GM23338 (cell line): Measurements from ENCODE around the gene RASL12. TPM values are rescaled to one million over a fixed set of nuclear protein-coding genes. Genes with fewer than 3 reads are reported as not detected.
A peak's percentile ranks its signal among the peaks of the same experiment; 100 is the strongest.

Experiments
- ATAC-seq: fragments of 200-7000 bp; cut with Tn5 transposase; 3 replicates; pipeline ENCODE4 v1.9.1; 2020
- DNase-seq: peaks from one replicate; pipeline ENCODE4 v3.0.0-alpha.2; 2015; ENCODE audit warnings: low spot score
- H2AFZ ChIP-seq: fragments of 200-600 bp; sonication (generic); 2 replicates; pipeline ENCODE4 v1.8.0; 2016; ENCODE audit warnings: antibody characterized with exemption, mild to moderate bottlenecking, moderate library complexity
- H3F3A ChIP-seq: fragments of 200-600 bp; sonication (generic); replicated peaks from 2 replicates; pipeline ENCODE4 v1.8.0; 2017; ENCODE audit warnings: antibody characterized with exemption, mixed run types, low read depth
- H3K27ac ChIP-seq: fragments of 200-600 bp; sonication (generic); 2 replicates; pipeline ENCODE4 v1.6.1; 2016; ENCODE audit warnings: low read depth
- H3K27me3 ChIP-seq: fragments of 200-600 bp; sonication (generic); 2 replicates; pipeline ENCODE4 v1.8.0; 2016; ENCODE audit warnings: mild to moderate bottlenecking, mixed run types, moderate library complexity; ENCODE audit not compliant: insufficient read depth
- H3K36me3 ChIP-seq: fragments of 200-600 bp; sonication (generic); 2 replicates; pipeline ENCODE4 v1.8.0; 2016; ENCODE audit warnings: mild to moderate bottlenecking; ENCODE audit not compliant: insufficient read depth
- H3K4me1 ChIP-seq: fragments of 200-600 bp; sonication (generic); 2 replicates; pipeline ENCODE4 v1.8.0; 2016; ENCODE audit warnings: mild to moderate bottlenecking, moderate library complexity; ENCODE audit not compliant: insufficient read depth
- H3K4me2 ChIP-seq: fragments of 200-600 bp; sonication (generic); 2 replicates; pipeline ENCODE4 v1.7.1; 2017; ENCODE audit warnings: mixed run types
- H3K4me3 ChIP-seq: fragments of 200-600 bp; sonication (generic); 2 replicates; pipeline ENCODE4 v1.6.1; 2016; ENCODE audit warnings: mixed run types
- H3K79me2 ChIP-seq: fragments of 200-600 bp; sonication (generic); replicated peaks from 2 replicates; pipeline ENCODE4 v1.8.0; 2017; ENCODE audit warnings: mild to moderate bottlenecking; ENCODE audit not compliant: insufficient read depth
- H3K9me2 ChIP-seq: fragments of 200-600 bp; sonication (generic); 2 replicates; pipeline ENCODE4 v1.8.0; 2017; ENCODE audit not compliant: insufficient read depth
- H4K20me1 ChIP-seq: fragments of 200-600 bp; sonication (generic); replicated peaks from 2 replicates; pipeline ENCODE4 v1.8.0; 2017; ENCODE audit warnings: mild to moderate bottlenecking; ENCODE audit not compliant: insufficient read depth
- H3K27ac Mint-ChIP-seq: 2 replicates; pipeline ENCODE4 v1.8.0; 2020; ENCODE audit warnings: inconsistent platforms, mild to moderate bottlenecking, moderate library complexity, mixed read lengths
- H3K27me3 Mint-ChIP-seq: 3 replicates; pipeline ENCODE4 v1.8.0; 2022; ENCODE audit warnings: low read depth, mild to moderate bottlenecking, moderate library complexity, mixed read lengths, inconsistent platforms; ENCODE audit not compliant: insufficient read depth, poor library complexity
- H3K36me3 Mint-ChIP-seq: 3 replicates; pipeline ENCODE4 v1.8.0; 2021; ENCODE audit warnings: low read depth, mild to moderate bottlenecking, inconsistent platforms, moderate library complexity, mixed read lengths
- H3K4me1 Mint-ChIP-seq: 3 replicates; pipeline ENCODE4 v1.8.0; 2020; ENCODE audit warnings: mild to moderate bottlenecking, inconsistent platforms, mixed read lengths
- H3K4me3 Mint-ChIP-seq: 3 replicates; pipeline ENCODE4 v1.8.0; 2021; ENCODE audit warnings: moderate library complexity, mild to moderate bottlenecking, inconsistent platforms, mixed read lengths
- H3K9me3 Mint-ChIP-seq: 3 replicates; pipeline ENCODE4 v1.8.0; 2020; ENCODE audit warnings: moderate library complexity, mild to moderate bottlenecking, inconsistent platforms, mixed read lengths
- NANOG ChIP-seq: IDR thresholded peaks from 2 replicates; pipeline ENCODE4 v1.6.1; 2016; ENCODE audit warnings: antibody characterized with exemption, borderline replicate concordance
- polyA plus RNA-seq: library from polyadenylated mRNA; unstranded; fragments of >200 nt; fragmentation: Nextera tagmentation; extraction: Ambion mirVana; gene quantifications from 2 replicates; pipeline ENCODE4 v1.2.1, GENCODE V29; 2016
- total RNA-seq: library from RNA; depleted of rRNA; stranded (reverse); fragments of >200 nt; shearing (Covaris generic); gene quantifications from 2 replicates; pipeline ENCODE4 v1.2.3, GENCODE V29; 2014
- TF ChIP-seq, protein P1 (sequence below), 2 experiments: fragments of 200-600 bp in 1 of 2; sonication (generic) in 1 of 2; conservative IDR thresholded peaks; 2 replicates each; pipeline versions ENCODE4 v1.5.1 to v1.6.1; 2016 to 2017; ENCODE audit warnings: antibody characterized with exemption in 2 of 2, low read depth in 2 of 2, mild to moderate bottlenecking in 2 of 2, moderate library complexity in 1 of 2
- TF ChIP-seq, protein P2 (sequence below): fragments of 250-450 bp; sonication (Bioruptor Pico); IDR thresholded peaks from 2 replicates; pipeline ENCODE4 v1.5.0; 2020; ENCODE audit warnings: mild to moderate bottlenecking, moderate library complexity

RASL12 gene
- total and polyA plus RNA-seq, 2 experiments from 2014 or later = 4.5 to 27.7 TPM

DNA sequence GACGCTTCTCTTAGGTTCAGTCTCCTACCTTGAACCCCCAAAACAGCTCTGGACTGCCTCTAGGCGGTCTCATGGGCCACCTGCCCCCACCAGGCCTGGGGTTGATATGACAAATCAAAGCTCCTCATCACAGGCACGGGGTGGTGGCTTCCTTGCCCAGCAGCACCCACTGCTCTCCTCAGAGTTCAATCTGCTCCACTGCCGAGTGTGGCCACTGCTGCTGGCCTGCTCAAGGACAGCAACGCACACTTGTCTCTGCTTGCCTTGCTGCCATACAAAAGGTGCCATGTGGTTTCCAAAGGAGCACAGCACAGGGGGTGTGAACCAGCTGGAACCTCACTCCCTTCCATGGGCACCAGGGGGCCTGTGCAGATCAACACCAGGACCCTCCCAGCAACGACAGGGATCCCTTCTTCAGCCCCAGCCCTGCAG, 18.9 kb upstream of the RASL12 start:
- peaks cover 59% of the 10 kb centered on the region for H3K4me1 Mint-ChIP-seq
- no peaks in the 10 kb centered on the region for H3K9me3 Mint-ChIP-seq
- Histone ChIP-seq H3K9me2 (no peaks in the 10 kb centered on the region), H3K36me3 (no peaks in the 10 kb centered on the region), H3K27ac (no peak overlapping the region), H3K79me2 (no peaks in the 10 kb centered on the region), H3F3A (peaks cover 21% of the 10 kb centered on the region), H4K20me1 (no peaks in the 10 kb centered on the region), H3K4me1 (peaks cover 39% of the 10 kb centered on the region), H3K4me3 (no peak overlapping the region), H3K27me3 (no peaks in the 10 kb centered on the region), H2AFZ (peak overlapping the region; percentile 76), H3K4me2 (no peak overlapping the region)
- DNase-seq (peak; percentile 49), ATAC-seq (peak; percentile 12)
- H3K4me3 Mint-ChIP-seq = no peak overlapping the region
- H3K27me3 Mint-ChIP-seq = peaks cover 17% of the 10 kb centered on the region
- H3K27ac Mint-ChIP-seq = no peak overlapping the region
- TF ChIP-seq, protein P1, sequence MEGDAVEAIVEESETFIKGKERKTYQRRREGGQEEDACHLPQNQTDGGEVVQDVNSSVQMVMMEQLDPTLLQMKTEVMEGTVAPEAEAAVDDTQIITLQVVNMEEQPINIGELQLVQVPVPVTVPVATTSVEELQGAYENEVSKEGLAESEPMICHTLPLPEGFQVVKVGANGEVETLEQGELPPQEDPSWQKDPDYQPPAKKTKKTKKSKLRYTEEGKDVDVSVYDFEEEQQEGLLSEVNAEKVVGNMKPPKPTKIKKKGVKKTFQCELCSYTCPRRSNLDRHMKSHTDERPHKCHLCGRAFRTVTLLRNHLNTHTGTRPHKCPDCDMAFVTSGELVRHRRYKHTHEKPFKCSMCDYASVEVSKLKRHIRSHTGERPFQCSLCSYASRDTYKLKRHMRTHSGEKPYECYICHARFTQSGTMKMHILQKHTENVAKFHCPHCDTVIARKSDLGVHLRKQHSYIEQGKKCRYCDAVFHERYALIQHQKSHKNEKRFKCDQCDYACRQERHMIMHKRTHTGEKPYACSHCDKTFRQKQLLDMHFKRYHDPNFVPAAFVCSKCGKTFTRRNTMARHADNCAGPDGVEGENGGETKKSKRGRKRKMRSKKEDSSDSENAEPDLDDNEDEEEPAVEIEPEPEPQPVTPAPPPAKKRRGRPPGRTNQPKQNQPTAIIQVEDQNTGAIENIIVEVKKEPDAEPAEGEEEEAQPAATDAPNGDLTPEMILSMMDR (conservative IDR thresholded peaks at IDR 0.05; ENCODE audit: low read depth in 2 of 2) = peak; percentile 26 to 27; a peak in 2 of 4 replicates
- TF ChIP-seq NANOG = no peak
- TF ChIP-seq, protein P2, sequence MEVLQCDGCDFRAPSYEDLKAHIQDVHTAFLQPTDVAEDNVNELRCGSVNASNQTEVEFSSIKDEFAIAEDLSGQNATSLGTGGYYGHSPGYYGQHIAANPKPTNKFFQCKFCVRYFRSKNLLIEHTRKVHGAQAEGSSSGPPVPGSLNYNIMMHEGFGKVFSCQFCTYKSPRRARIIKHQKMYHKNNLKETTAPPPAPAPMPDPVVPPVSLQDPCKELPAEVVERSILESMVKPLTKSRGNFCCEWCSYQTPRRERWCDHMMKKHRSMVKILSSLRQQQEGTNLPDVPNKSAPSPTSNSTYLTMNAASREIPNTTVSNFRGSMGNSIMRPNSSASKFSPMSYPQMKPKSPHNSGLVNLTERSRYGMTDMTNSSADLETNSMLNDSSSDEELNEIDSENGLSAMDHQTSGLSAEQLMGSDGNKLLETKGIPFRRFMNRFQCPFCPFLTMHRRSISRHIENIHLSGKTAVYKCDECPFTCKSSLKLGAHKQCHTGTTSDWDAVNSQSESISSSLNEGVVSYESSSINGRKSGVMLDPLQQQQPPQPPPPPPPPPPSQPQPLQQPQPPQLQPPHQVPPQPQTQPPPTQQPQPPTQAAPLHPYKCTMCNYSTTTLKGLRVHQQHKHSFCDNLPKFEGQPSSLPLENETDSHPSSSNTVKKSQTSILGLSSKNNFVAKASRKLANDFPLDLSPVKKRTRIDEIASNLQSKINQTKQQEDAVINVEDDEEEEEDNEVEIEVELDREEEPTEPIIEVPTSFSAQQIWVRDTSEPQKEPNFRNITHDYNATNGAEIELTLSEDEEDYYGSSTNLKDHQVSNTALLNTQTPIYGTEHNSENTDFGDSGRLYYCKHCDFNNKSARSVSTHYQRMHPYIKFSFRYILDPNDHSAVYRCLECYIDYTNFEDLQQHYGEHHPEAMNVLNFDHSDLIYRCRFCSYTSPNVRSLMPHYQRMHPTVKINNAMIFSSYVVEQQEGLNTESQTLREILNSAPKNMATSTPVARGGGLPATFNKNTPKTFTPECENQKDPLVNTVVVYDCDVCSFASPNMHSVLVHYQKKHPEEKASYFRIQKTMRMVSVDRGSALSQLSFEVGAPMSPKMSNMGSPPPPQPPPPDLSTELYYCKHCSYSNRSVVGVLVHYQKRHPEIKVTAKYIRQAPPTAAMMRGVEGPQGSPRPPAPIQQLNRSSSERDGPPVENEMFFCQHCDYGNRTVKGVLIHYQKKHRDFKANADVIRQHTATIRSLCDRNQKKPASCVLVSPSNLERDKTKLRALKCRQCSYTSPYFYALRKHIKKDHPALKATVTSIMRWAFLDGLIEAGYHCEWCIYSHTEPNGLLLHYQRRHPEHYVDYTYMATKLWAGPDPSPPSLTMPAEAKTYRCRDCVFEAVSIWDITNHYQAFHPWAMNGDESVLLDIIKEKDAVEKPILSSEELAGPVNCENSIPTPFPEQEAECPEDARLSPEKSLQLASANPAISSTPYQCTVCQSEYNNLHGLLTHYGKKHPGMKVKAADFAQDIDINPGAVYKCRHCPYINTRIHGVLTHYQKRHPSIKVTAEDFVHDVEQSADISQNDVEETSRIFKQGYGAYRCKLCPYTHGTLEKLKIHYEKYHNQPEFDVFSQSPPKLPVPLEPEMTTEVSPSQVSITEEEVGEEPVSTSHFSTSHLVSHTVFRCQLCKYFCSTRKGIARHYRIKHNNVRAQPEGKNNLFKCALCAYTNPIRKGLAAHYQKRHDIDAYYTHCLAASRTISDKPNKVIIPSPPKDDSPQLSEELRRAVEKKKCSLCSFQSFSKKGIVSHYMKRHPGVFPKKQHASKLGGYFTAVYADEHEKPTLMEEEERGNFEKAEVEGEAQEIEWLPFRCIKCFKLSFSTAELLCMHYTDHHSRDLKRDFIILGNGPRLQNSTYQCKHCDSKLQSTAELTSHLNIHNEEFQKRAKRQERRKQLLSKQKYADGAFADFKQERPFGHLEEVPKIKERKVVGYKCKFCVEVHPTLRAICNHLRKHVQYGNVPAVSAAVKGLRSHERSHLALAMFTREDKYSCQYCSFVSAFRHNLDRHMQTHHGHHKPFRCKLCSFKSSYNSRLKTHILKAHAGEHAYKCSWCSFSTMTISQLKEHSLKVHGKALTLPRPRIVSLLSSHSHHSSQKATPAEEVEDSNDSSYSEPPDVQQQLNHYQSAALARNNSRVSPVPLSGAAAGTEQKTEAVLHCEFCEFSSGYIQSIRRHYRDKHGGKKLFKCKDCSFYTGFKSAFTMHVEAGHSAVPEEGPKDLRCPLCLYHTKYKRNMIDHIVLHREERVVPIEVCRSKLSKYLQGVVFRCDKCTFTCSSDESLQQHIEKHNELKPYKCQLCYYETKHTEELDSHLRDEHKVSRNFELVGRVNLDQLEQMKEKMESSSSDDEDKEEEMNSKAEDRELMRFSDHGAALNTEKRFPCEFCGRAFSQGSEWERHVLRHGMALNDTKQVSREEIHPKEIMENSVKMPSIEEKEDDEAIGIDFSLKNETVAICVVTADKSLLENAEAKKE (CRISPR knock-in tag) = no peak
- no peaks in the 10 kb centered on the region for H3K36me3 Mint-ChIP-seq
